HepG2 (cell line): ENCODE data around the gene TANGO6. TPM values are rescaled to one million over a fixed set of nuclear protein-coding genes. Genes with fewer than 3 reads are reported as not detected.
A peak's percentile ranks its signal among the peaks of the same experiment; 100 is the strongest.

Source experiments
- ATAC-seq: fragments of 200-7000 bp; cut with Tn5 transposase; 3 replicates; pipeline ENCODE4 v1.9.1; 2020; ENCODE audit warnings: mild to moderate bottlenecking, moderate library complexity
- BruUV-seq: library from RNA; stranded (reverse); fragments of 400-500 nt; replicated peaks from 2 replicates; lab custom pipeline; 2021; lab: Mats Ljungman, UMichigan
- CTCF ChIA-PET: fragments of 300-600 bp; formaldehyde crosslinking; extraction: SDS; loops from one replicate; lab custom pipeline; 2021; ENCODE audit warnings: low total read pairs, inconsistent platforms, low intra/inter-chr PET ratio; lab: Yijun Ruan, JAX
- POLR2A ChIA-PET: fragments of 350-600 bp; sonication (Branson Sonifier 250); formaldehyde crosslinking; loops from one replicate; lab custom pipeline; 2020; ENCODE audit warnings: antibody characterized with exemption, inconsistent platforms; lab: Yijun Ruan, JAX
- DNase-seq: peaks from one replicate; pipeline ENCODE4 v3.0.0-alpha.2; 2015; ENCODE audit warnings: low spot score
- FAIRE-seq: peaks from 3 replicates; lab custom pipeline; 2011; peaks lifted over from hg19 to GRCh38; lab: Jason Lieb, UNC
- H2AFZ ChIP-seq: one replicate; pipeline ENCODE4 v1.6.1; 2011; ENCODE audit warnings: low read length, inconsistent platforms
- H3K27ac ChIP-seq: fragments of 300-600 bp; 3 replicates; pipeline ENCODE4 v1.8.0; 2011; ENCODE audit warnings: mixed run types, mild to moderate bottlenecking, mixed read lengths, low read length, inconsistent platforms; ENCODE audit not compliant: insufficient read depth; ENCODE audit errors: extremely low read length
- H3K27me3 ChIP-seq, 2 experiments: fragments of 200-600 bp in 1 of 2; 2 replicates in 1 of 2; 3 replicates in 1 of 2; pipeline versions ENCODE4 v1.6.0 to v1.8.0; 2011; ENCODE audit warnings: low read length in 2 of 2, mild to moderate bottlenecking in 2 of 2, moderate library complexity in 2 of 2, inconsistent platforms in 1 of 2; ENCODE audit not compliant: insufficient read depth in 2 of 2, control insufficient read depth in 1 of 2
- H3K36me3 ChIP-seq, 2 experiments: fragments of 200-600 bp in 1 of 2; replicated peaks in 1 of 2; 2 replicates in 1 of 2; 3 replicates in 1 of 2; pipeline versions ENCODE4 v1.5.1 to v1.8.0; 2011; ENCODE audit warnings: low read length in 2 of 2, inconsistent platforms in 1 of 2; ENCODE audit not compliant: insufficient read depth in 2 of 2, control insufficient read depth in 1 of 2
- H3K4me1 ChIP-seq: 2 replicates; pipeline ENCODE4 v1.5.1; 2012; ENCODE audit warnings: low read length, inconsistent platforms; ENCODE audit not compliant: insufficient read depth
- H3K4me2 ChIP-seq: 2 replicates; pipeline ENCODE4 v1.6.0; 2011; ENCODE audit warnings: low read depth, low read length, inconsistent platforms
- H3K4me3 ChIP-seq, 3 experiments: fragments of 200-600 bp in 1 of 3; sonication (generic), shearing (Covaris generic) in 1 of 3; replicated peaks in 1 of 3; 2 replicates each; pipeline ENCODE4 v1.5.1; 2011 to 2016; ENCODE audit warnings: low read length in 3 of 3, inconsistent platforms in 2 of 3, low read depth in 2 of 3, mild to moderate bottlenecking in 2 of 3, control low read depth in 1 of 3, mixed read lengths in 1 of 3; ENCODE audit not compliant: insufficient read depth in 1 of 3
- H3K79me2 ChIP-seq: one replicate; pipeline ENCODE4 v1.6.1; 2011; ENCODE audit warnings: low read length, inconsistent platforms; ENCODE audit not compliant: insufficient read depth
- H3K9ac ChIP-seq: 2 replicates; pipeline ENCODE4 v1.6.0; 2011; ENCODE audit warnings: mild to moderate bottlenecking, low read depth, low read length, inconsistent platforms; ENCODE audit not compliant: insufficient read depth
- H3K9me3 ChIP-seq: 2 replicates; pipeline ENCODE4 v1.5.1; 2012; ENCODE audit warnings: mild to moderate bottlenecking, low read length
- H4K20me1 ChIP-seq: 2 replicates; pipeline ENCODE4 v1.6.0; 2011; ENCODE audit warnings: inconsistent platforms, mild to moderate bottlenecking, low read length, moderate library complexity; ENCODE audit not compliant: insufficient read depth
- CTCF ChIP-seq: sonication (generic); formaldehyde crosslinking; IDR thresholded peaks from 2 replicates; pipeline ENCODE4 v1.5.0; 2020; ENCODE audit warnings: mild to moderate bottlenecking, missing genetic modification reagents, moderate library complexity
- DNMT3B ChIP-seq: conservative IDR thresholded peaks from 2 replicates; pipeline ENCODE4 v1.6.1; 2016; ENCODE audit warnings: missing biosample characterization, control low read depth
- EED ChIP-seq: sonication (generic); formaldehyde crosslinking; IDR thresholded peaks from 2 replicates; pipeline ENCODE4 v1.5.0; 2020; ENCODE audit warnings: mild to moderate bottlenecking, missing genetic modification reagents
- GMEB2 ChIP-seq: IDR thresholded peaks from 2 replicates; pipeline ENCODE4 v1.6.1; 2016; ENCODE audit warnings: missing biosample characterization, missing genetic modification reagents, low read depth
- HOXA7 ChIP-seq: sonication (generic); formaldehyde crosslinking; IDR thresholded peaks from 2 replicates; pipeline ENCODE4 v1.8.1; 2022; ENCODE audit warnings: mild to moderate bottlenecking, missing genetic modification reagents, moderate library complexity
- JUNB ChIP-seq: sonication (generic); formaldehyde crosslinking; IDR thresholded peaks from 2 replicates; pipeline ENCODE4 v1.8.0; 2022; ENCODE audit warnings: missing genetic modification reagents, mild to moderate bottlenecking, borderline replicate concordance
- KMT2A ChIP-seq: sonication (generic); formaldehyde crosslinking; IDR thresholded peaks from 2 replicates; pipeline ENCODE4 v1.4.0; 2020; ENCODE audit warnings: missing genetic modification reagents
- NFATC3 ChIP-seq: sonication (generic); formaldehyde crosslinking; IDR thresholded peaks from 2 replicates; pipeline ENCODE4 v1.5.1; 2020; ENCODE audit warnings: mild to moderate bottlenecking, missing genetic modification reagents
- NFE2L2 ChIP-seq: fragments of 150-350 bp; IDR thresholded peaks from 2 replicates; pipeline ENCODE4 v1.6.1; 2014; ENCODE audit warnings: low read length
- ZNF30 ChIP-seq: sonication (generic); formaldehyde crosslinking; IDR thresholded peaks from 2 replicates; pipeline ENCODE4 v1.5.0; 2020; ENCODE audit warnings: mild to moderate bottlenecking, missing genetic modification reagents
- ZNF652 ChIP-seq: IDR thresholded peaks from 2 replicates; pipeline ENCODE4 v1.6.1; 2016; ENCODE audit warnings: low read depth, borderline replicate concordance
- WGBS: methylation state at CpG from one replicate; pipeline ENCODE4 v1.1.6; 2017; ENCODE audit warnings: low lambda C conversion rate; 5-methylcytosine and 5-hydroxymethylcytosine counted together
- in situ Hi-C: cut with HindIII; loops from 2 replicates; pipeline ENCODE4 v1.10.0; 2017; ENCODE audit warnings: low pct_unique_long_range_greater_than_20kb; ENCODE audit not compliant: extremely low pct_ligation_motif_present
- intact Hi-C: fragments of 100-400 bp; cut with micrococcal nuclease; formaldehyde crosslinking; loops from one replicate; pipeline ENCODE4 v1.10.0; 2022; ENCODE audit not compliant: unreplicated experiment
- polyA plus RNA-seq, 8 experiments: library from polyadenylated mRNA; depleted of rRNA in 3 of 8; stranded (reverse) in 7 of 8; unstranded in 1 of 8; fragments of >200 nt; fragmentation: Illumina TruSeq in 4 of 8; extraction: Trizol in 4 of 8; gene quantifications; 2 replicates each; pipeline versions ENCODE4 v1.2.1 to v1.2.3, GENCODE V29; 2011 to 2016; ENCODE audit warnings: low read depth in 4 of 8, missing spikeins in 1 of 8, mixed read lengths in 1 of 8; ENCODE audit not compliant: insufficient read depth in 1 of 8
- total RNA-seq, 5 experiments: library from RNA; depleted of rRNA; stranded (reverse); fragments of >200 nt; fragmentation: Illumina TruSeq; extraction: Trizol; gene quantifications; 2 replicates each; pipeline ENCODE4 v1.2.3, GENCODE V29; 2016; ENCODE audit warnings: low read depth in 1 of 5
- TF ChIP-seq, protein P1 (sequence below): sonication (generic); formaldehyde crosslinking; conservative IDR thresholded peaks from 2 replicates; pipeline ENCODE4 v1.4.0; 2020; ENCODE audit warnings: mild to moderate bottlenecking, missing genetic modification reagents, moderate library complexity
- TF ChIP-seq, protein P2 (sequence below): sonication (generic); formaldehyde crosslinking; IDR thresholded peaks from 2 replicates; pipeline ENCODE4 v1.9.0; 2021; ENCODE audit warnings: missing genetic modification reagents, borderline replicate concordance

Gene TANGO6
- total and polyA plus RNA-seq, 2 of the 13 experiments (the other 11 are each of a cell fraction or from before 2014, with no cell fraction given) = 7.2 to 13.3 TPM

- Histone ChIP-seq H2AFZ (no peak within 1 kb of the TSS), H3K4me3 (peak within 1 kb of the TSS; percentile 87 to 98 (median 91)), H3K79me2 (peaks cover 78% of the 10 kb centered on the region), H3K4me2 (peak within 1 kb of the TSS; percentile 83), H3K27me3 (no peaks in the 10 kb centered on the region; a peak in 1 of 5 replicates), H3K27ac (peak within 1 kb of the TSS; percentile 97), H4K20me1 (0 out of 2 replicates have a peak, but pooled peaks cover 3% of the 10 kb centered on the region), H3K36me3 (peaks cover 4 to 29% of the 10 kb centered on the region in 2 experiments; a peak in 4 of 5 replicates), H3K9ac (peak within 1 kb of the TSS; percentile 99), H3K4me1 (peaks cover 50% of the 10 kb centered on the region), H3K9me3 (no peaks in the 10 kb centered on the region)
- in situ Hi-C loops = no loop called here
- DNase-seq = peak; percentile 79
- under 1% methylated on average over 42 of the region's 78 CpGs for WGBS
- peak; percentile 95 for ATAC-seq
- FAIRE-seq = no peak
- POLR2A ChIA-PET = interaction anchor here (0.6 to 1.6 kb wide), 13 partner anchors 11 to 431 kb away, joined by 3 to 11 read pairs (median 3); partner anchors contain the start of gene SNTB2
- intact Hi-C loops = loop anchor here (10.0 kb wide), 1 partner anchor 608 kb away; no protein-coding TSS in a partner anchor
- BruUV-seq = no TSS peak
- CTCF ChIA-PET = no interaction called here
- TF ChIP-seq NFE2L2 (no peak), JUNB (no peak; the same call in 1 of the 2 replicates), KMT2A (peak; percentile 82), HOXA7 (CRISPR knock-in tag) (no peak), CTCF (CRISPR knock-in tag) (no peak; the same call in 1 of the 2 replicates), ZNF30 (CRISPR knock-in tag) (no peak), ZNF652 (no peak), EED (CRISPR knock-in tag) (peak; percentile 70), NFATC3 (no peak), DNMT3B (CRISPR knock-in tag) (no peak), GMEB2 (CRISPR knock-in tag) (peak; percentile 24; the same call in 1 of the 2 replicates)
- TF ChIP-seq, protein P1, sequence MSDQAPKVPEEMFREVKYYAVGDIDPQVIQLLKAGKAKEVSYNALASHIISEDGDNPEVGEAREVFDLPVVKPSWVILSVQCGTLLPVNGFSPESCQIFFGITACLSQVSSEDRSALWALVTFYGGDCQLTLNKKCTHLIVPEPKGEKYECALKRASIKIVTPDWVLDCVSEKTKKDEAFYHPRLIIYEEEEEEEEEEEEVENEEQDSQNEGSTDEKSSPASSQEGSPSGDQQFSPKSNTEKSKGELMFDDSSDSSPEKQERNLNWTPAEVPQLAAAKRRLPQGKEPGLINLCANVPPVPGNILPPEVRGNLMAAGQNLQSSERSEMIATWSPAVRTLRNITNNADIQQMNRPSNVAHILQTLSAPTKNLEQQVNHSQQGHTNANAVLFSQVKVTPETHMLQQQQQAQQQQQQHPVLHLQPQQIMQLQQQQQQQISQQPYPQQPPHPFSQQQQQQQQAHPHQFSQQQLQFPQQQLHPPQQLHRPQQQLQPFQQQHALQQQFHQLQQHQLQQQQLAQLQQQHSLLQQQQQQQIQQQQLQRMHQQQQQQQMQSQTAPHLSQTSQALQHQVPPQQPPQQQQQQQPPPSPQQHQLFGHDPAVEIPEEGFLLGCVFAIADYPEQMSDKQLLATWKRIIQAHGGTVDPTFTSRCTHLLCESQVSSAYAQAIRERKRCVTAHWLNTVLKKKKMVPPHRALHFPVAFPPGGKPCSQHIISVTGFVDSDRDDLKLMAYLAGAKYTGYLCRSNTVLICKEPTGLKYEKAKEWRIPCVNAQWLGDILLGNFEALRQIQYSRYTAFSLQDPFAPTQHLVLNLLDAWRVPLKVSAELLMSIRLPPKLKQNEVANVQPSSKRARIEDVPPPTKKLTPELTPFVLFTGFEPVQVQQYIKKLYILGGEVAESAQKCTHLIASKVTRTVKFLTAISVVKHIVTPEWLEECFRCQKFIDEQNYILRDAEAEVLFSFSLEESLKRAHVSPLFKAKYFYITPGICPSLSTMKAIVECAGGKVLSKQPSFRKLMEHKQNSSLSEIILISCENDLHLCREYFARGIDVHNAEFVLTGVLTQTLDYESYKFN (CRISPR knock-in tag) = peak; percentile 37; the same call in 1 of the 2 replicates
- TF ChIP-seq, protein P2, sequence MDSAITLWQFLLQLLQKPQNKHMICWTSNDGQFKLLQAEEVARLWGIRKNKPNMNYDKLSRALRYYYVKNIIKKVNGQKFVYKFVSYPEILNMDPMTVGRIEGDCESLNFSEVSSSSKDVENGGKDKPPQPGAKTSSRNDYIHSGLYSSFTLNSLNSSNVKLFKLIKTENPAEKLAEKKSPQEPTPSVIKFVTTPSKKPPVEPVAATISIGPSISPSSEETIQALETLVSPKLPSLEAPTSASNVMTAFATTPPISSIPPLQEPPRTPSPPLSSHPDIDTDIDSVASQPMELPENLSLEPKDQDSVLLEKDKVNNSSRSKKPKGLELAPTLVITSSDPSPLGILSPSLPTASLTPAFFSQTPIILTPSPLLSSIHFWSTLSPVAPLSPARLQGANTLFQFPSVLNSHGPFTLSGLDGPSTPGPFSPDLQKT (CRISPR knock-in tag) = no peak
Measured at GRCh38 chr16:69132424-69133252, 289.3 kb downstream of the TANGO6 start, which contains the start of the genes CHTF8 and UTP4. Gene CHTF8 (minus strand): TSS chr16:69132588. CDS start chr16:69121458, 11,130 bp downstream. Gene UTP4 (plus strand): TSS chr16:69132649. CDS start chr16:69133460, 811 bp downstream.
